Stimulated activated CD4-positive, alpha-beta T cell treated with anti-CD3 and anti-CD28 coated beads, Interleukin-15, amount 100 ng/mL, for 48 hours (primary cell): ENCODE measurements around the gene GHDC.
"Not testable (repeated sequence)": the region's sequence is repeated elsewhere in the genome, so short reads cannot be mapped to it uniquely, and the experiment has no call there.

Source experiments
- DNase-seq, 2 donors: peaks; one replicate each; pipeline ENCODE4 v3.0.0-alpha.2; 2020; ENCODE audit warnings: low read depth in 2 of 2

The GHDC gene

GRCh38 chr17:42193969-42194899 is at the start of gene GHDC:
Gene GHDC (minus strand): TSS chr17:42194494. CDS start chr17:42193581, 913 bp downstream.
- DNase-seq, result peak; percentile 61 to 74

- DNase-seq, result no peak
These were observed 49.2 kb upstream of the GHDC start for GRCh38 chr17:42243493-42243982.

GRCh38 chr17:42241871-42242270 is 47.6 kb upstream of the GHDC start:
- no peak for DNase-seq

- not testable (repeated sequence) for DNase-seq
These were observed 46.6 kb upstream of the GHDC start for GRCh38 chr17:42240863-42241262.

GRCh38 chr17:42240201-42240600 is 45.9 kb upstream of the GHDC start:
- DNase-seq, result no peak

- not testable (repeated sequence) for DNase-seq
These were observed 45.3 kb upstream of the GHDC start for GRCh38 chr17:42239576-42239975.

GRCh38 chr17:42236760-42237159 is 42.5 kb upstream of the GHDC start:
- no peak for DNase-seq

GRCh38 chr17:42233994-42234393 is 39.7 kb upstream of the GHDC start:
- no peak for DNase-seq

GRCh38 chr17:42233156-42233555 is 38.9 kb upstream of the GHDC start:
- DNase-seq, result no peak

- DNase-seq, result no peak
These were observed 35.9 kb upstream of the GHDC start for GRCh38 chr17:42230225-42230624.

- DNase-seq, result no peak
These were observed 33.8 kb upstream of the GHDC start for GRCh38 chr17:42227849-42228700.

- DNase-seq, result no peak
These were observed 31.4 kb upstream of the GHDC start for GRCh38 chr17:42225646-42226045.

GRCh38 chr17:42224651-42225050 is 30.4 kb upstream of the GHDC start:
- DNase-seq, result no peak

GRCh38 chr17:42221886-42222745 is 27.8 kb upstream of the GHDC start:
- peak; percentile 22 to 40 for DNase-seq

GRCh38 chr17:42219280-42219679 is 25.0 kb upstream of the GHDC start:
- not testable (repeated sequence) for DNase-seq

GRCh38 chr17:42214156-42214555 is 19.9 kb upstream of the GHDC start:
- no peak for DNase-seq

GRCh38 chr17:42212382-42212781 is 18.1 kb upstream of the GHDC start:
- no peak for DNase-seq

GRCh38 chr17:42211921-42212341 is 17.6 kb upstream of the GHDC start:
- not testable (repeated sequence) for DNase-seq

GRCh38 chr17:42210046-42210445 is 15.8 kb upstream of the GHDC start:
- no peak for DNase-seq

- not testable (repeated sequence) for DNase-seq
These were observed 11.9 kb upstream of the GHDC start for GRCh38 chr17:42206153-42206612.

- no peak for DNase-seq
These were observed 9.1 kb upstream of the GHDC start for GRCh38 chr17:42203354-42203753.
